Activated CD4-positive, CD25-positive, alpha-beta regulatory T cell treated with anti-CD3 and anti-CD28 coated beads, Interleukin-2, amount 50 U/mL, for 24 hours (primary cell): ENCODE data around the gene TLR8.
A peak's percentile ranks its signal among the peaks of the same experiment; 100 is the strongest.
"Not testable (repeated sequence)": the region's sequence is repeated elsewhere in the genome, so short reads cannot be mapped to it uniquely, and the experiment has no call there.

Experiments used
- ATAC-seq, 2 donors: fragments of 150-1000 bp; cut with Tn5 transposase; one replicate each; pipeline ENCODE4 v1.10.0; 2021; ENCODE audit warnings: mild to moderate bottlenecking in 1 of 2, moderate library complexity in 1 of 2

TLR8 gene

DNA sequence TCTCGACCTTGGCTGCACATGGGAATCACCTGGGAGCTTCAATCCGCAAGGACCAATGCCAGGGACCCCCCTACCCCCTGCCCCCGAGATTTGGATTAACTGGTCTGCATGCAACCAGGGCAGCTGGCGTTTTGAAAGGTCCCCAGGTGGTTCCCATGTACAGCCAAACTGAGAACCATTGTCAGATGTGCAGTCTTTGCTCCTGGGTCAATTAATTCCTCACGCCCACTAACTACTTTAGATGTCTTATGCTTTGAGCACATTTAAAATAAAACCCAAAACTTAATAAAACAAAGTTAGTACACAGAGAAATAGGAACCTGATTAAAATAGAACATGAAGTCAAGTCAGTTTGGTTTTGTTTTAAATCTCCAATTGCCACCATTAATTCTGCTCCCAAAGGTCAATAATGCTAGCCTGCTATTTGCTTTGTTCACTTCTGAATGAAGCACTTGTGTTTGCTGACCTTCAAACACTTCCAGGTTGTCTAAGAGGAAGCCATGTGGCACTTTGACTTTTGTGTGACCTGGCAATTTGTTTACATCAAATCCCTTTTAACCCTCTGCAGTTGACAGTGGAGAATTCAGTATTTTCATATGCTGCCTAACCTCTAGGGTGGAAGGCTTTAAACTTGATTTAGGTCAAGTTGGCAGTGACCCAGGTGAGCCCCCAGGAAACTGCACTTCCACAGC, 41.3 kb downstream of the TLR8 start:
- no peak for ATAC-seq

GRCh38 chrX:12948495-12948894, 42.1 kb downstream of the TLR8 start:
- no peak for ATAC-seq

DNA sequence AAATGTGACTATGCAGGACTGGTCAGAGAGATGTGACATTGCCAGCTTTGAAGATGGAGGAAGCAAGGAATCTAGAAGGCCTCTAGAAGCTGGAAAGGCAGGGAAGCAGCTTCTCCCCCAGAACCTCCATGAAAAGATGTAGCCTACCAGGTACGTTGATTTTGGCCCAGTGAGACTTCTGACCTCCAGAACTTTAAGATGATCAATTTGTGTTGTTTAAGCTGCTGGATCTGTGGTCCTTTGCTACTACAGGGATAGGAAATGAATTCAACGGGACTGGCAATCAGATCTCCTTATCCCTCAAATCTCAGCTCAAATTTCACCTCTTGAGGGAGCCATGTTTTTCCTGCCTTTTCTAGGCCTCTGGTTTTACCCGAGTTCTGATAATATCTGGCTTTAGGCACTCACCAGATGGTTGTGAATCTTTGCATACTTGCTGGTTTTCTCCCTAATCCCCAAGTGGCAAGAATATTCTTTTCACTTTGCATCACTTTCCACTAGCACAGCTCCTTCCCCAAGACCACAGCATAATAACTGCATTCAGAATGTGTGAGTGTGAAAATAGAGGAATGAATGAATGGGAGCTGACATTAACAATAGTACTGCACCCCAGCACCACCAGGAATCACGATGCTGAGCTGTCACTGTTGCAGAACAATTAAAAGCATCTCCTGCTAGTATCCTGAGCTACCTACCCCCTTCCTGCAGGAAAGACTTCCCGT, 42.9 kb downstream of the TLR8 start:
- ATAC-seq = no peak

GRCh38 chrX:12949927-12950656, 43.7 kb downstream of the TLR8 start:
- peak; percentile 71 to 79 for ATAC-seq

- peak; percentile 71 to 76 for ATAC-seq
Measured at GRCh38 chrX:12950851-12951594, 44.6 kb downstream of the TLR8 start.

DNA sequence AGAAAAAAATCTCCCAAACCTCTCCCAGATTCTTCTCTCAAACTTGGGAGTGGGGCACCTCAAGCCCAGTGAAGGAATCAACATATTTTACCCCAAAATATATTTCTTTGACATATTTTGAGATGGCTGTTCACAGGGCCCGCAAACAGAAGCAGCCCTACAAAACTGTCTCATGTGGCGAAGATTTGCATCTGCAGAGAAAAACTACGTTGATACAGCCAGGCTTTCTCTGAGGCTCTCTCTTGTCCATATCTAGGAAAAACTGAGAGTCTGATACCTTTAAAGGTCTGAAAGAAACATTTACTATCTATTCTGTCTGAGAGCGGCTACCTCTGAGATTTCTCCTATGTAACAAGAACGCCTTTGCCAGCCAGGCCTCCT, 45.2 kb downstream of the TLR8 start:
- no peak for ATAC-seq

- ATAC-seq = no peak
Measured at GRCh38 chrX:12953420-12953819, 47.0 kb downstream of the TLR8 start.

DNA sequence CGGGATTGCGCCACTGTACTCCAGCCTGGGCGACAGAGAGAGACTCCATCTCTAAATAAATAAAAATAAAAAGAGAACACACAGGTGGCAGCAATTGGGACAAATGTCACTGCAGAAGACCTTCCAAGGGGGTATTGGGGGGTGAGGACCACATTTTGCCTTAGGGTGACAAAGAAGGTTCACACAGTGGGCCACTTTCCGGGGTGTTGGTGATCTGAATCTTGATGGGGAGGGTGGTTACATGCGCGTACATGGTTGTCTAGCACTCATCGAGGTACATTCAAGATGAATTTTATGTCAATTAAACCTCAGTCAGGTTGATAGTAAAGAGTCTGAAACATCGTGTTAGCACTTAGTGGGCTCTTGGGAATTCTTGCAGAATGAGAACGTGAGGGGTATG, 48.0 kb downstream of the TLR8 start:
- ATAC-seq = no peak

DNA sequence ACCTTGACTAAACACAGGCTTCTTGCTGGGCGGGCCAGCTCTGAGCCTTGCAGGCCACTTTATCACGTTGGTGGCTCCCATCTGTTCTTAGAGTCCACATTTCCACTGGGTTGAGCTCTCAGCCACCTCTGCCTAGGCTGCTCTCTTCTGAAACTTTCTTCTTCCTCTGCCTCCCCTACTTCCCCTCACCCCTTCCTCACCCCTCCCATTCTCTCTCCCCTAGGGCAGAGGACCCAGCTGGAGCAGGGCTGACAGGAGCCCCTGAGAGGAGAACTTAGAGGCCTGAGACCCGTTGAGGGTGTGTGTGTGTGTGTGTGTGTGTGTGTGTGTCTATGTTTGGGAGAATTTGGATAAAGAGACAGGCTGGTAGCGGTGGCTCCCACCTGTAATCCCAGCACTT, 48.6 kb downstream of the TLR8 start:
- ATAC-seq = no peak

DNA sequence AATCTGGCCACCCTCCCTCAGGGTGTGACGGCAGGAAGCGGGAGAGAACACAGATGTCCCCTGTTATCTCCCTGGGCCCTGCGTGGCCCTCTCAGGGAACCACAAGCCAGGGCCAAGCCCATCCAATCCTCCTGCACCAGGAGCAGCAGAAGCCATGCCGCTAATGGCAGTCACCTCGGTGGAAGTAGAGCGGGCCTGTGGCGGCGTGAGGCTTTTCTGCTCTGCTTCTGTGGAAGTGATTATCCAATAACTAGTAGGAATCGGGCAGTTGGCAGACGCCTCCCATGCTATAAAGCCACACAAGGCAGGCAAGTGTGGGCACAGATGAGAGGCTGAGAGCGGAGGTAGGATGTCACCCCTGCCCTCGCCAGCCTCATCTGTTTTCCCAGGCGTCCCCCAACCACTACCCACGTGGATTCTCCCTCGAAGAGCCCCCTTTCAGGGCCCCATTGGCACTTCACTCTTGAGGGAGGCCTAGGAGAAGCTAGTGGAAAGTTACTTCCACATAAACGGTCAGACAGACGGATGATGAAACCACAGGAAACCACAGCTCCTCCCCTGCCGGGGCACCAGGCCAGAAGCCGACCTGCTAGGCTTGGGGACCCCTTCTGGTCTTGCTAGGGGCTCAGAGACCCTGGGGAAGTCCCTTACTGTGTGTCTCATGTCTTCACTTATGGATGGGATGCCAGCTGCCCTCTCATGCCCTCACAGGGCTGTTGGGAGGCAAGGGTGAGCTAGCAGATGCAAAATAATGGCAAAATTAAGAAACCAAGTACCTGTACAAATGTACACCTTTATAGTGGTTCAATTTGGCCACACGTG, 49.7 kb downstream of the TLR8 start:
- peak; percentile 31 to 56 for ATAC-seq

GRCh38 chrX:12956704-12957534, 50.5 kb downstream of the TLR8 start:
- peak; percentile 65 to 68 for ATAC-seq

DNA sequence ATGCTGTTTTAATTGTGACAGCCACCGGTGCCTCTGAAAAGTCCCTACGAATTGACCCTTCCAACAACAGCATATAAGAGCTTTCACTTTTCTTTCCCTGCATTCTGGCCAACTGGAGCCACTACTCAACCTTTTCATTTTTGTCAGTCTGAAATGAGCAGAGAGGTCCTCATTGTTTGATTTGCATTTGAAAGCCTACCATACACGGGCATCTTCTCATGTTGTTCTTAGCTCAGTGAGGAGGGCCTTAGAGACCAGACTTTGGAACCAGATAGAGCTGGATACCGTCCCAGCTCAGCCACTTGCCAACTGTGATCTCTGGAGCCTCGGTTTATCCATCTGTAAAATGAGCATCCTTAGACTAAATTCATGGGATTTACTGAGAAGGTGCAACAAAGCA, 51.6 kb downstream of the TLR8 start:
- no peak for ATAC-seq

GRCh38 chrX:12958461-12958860, 52.0 kb downstream of the TLR8 start:
- ATAC-seq = no peak

DNA sequence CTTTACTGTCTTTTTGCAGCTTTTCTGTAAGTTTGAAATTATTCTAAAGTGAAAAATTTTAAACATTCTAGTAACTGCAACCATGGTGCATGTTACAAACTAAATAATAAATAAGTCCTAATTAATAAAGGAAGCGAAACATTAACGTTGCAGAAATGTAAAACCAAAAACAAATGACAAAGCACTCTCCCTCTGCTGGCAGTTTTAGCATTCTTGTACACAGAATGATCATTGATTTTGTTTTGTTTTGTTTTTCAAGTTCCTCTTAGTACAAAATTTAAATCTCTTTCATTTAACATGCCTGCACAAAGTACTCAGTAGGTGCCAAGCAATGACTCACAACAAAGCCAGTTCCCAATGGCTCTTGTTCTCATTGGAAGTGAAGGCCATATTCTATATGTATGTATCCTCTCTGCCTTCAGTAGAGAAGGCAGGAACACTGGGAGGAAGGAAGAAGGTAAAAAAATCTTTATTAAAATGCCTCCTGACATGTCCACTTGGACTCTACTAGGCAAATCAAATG, 54.8 kb downstream of the TLR8 start:
- ATAC-seq = no peak

DNA sequence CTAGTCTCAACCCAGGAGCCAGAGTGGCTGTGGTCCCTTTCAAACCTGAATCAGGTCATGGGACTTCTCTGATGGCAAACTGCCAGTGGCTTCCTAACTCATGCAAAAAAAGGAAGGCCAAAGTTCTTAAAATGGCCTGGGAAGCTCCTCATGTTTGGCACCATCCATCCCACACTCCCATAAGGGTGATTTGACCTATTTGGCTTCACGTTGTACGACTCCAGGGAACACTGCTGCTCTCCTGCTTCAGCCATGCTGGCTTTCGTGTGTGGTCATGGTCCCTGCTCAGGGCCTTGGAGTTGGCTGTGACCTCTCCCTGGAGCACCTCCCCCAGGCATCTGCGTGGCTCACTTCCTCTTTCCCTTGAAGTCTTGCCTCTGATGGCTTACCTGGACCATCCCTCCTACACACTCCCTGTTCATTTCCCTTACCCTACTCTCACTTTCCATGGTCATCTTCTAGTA, 55.7 kb downstream of the TLR8 start:
- ATAC-seq = no peak

- ATAC-seq = not testable (repeated sequence)
Measured at GRCh38 chrX:12963210-12963850, 56.9 kb downstream of the TLR8 start.

DNA sequence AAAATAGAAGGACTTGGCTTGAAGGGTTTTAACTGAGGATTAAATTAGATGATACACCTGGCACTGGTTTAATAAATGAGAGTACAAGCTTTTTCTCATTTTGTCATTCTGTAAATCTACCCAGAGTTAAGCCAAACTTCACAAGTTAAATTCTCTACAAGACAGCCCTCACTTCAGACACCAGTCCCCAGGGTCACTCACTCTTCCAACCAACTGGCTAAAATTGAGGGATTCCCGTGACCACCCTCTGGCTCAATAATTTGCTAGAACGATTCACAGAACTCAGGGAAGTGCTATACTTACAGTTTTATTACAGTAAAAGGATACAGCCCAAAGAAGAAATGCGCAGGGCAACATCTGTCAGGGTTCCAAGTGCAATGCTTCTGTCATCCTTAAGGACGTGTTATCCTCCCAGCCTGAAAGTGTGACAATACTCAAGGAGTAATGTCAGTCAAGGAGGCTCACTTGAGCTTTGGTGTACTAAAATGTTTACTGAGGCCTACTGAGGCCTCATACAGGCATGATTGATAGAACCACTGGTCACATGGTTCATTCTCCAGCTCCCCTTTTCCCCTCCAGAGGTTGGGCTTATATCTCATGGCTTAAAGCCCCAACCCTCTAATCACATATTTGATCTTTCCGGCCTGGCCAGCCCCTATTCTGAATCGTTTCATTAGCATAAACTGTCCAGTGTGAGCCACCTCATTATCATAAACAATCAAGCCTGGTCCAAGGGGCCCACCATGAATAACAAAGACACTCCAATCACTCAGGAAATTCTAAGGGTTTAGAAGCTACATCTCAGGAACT, 58.9 kb downstream of the TLR8 start:
- ATAC-seq = no peak

GRCh38 chrX:12966151-12966550, 59.7 kb downstream of the TLR8 start:
- no peak for ATAC-seq

DNA sequence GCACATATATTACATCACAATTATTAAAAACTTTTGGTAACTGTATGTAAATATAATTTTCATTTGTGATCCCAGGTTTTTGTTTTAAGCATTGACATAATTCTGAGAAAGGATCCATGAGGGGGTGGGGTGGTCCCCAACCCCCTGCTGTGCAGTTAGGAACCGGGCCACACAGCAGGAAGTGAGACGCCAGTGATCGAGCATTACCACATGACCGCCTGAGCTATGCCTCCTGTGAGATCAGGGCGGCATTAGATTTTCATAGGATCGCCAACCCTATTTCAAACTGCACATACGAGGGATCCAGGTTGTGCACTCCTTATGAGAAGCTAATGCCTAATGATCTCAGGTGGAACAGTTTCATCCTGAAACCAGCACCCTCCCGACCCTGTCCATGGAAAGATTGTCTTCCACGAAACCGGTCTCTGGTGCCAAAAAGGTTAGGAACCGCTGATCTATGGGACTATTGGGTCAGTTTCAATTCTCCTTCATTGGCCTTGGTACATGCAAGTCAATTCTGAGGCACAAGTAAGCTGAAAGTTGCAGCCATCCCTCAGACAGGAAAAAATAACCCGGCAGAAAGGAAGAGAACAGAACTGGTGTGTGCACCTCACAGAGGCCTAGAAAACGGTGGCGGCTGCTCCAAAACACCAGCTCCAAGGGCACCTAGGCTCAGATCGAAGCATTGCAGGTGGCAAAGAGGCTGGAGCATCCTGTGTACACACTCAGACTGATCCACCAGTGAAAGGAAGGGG, 61.5 kb downstream of the TLR8 start:
- ATAC-seq = peak; percentile 61 to 79
